ENCODE data around the gene SLC9A9.

Gene SLC9A9

GRCh38 chr3:143603774-143604173, 244.5 kb downstream of the SLC9A9 start:
- DNase-seq (ENCODE audit: low read depth in 2 of 2, low spot score in 1 of 2): no peak

- DNase-seq (ENCODE audit: low read depth in 2 of 2, low spot score in 1 of 2): no peak
Observed at GRCh38 chr3:143601723-143602484, 246.4 kb downstream of the SLC9A9 start.

GRCh38 chr3:143600756-143601718, 247.2 kb downstream of the SLC9A9 start:
- no peak for DNase-seq (ENCODE audit: low read depth in 2 of 2, low spot score in 1 of 2)

GRCh38 chr3:143597774-143598652, 250.3 kb downstream of the SLC9A9 start:
- no peak for DNase-seq (ENCODE audit: low read depth in 2 of 2, low spot score in 1 of 2)

GRCh38 chr3:143596957-143597642, 251.2 kb downstream of the SLC9A9 start:
- DNase-seq (ENCODE audit: low read depth in 2 of 2, low spot score in 1 of 2): no peak

- DNase-seq (ENCODE audit: low read depth in 2 of 2, low spot score in 1 of 2): no peak
Observed at GRCh38 chr3:143595456-143596077, 252.7 kb downstream of the SLC9A9 start.

- no peak for DNase-seq (ENCODE audit: low read depth in 2 of 2, low spot score in 1 of 2)
Observed at GRCh38 chr3:143594206-143594605, 254.1 kb downstream of the SLC9A9 start.

GRCh38 chr3:143590660-143591059, 257.6 kb downstream of the SLC9A9 start:
- no peak for DNase-seq (ENCODE audit: low read depth in 2 of 2, low spot score in 1 of 2)

DNA sequence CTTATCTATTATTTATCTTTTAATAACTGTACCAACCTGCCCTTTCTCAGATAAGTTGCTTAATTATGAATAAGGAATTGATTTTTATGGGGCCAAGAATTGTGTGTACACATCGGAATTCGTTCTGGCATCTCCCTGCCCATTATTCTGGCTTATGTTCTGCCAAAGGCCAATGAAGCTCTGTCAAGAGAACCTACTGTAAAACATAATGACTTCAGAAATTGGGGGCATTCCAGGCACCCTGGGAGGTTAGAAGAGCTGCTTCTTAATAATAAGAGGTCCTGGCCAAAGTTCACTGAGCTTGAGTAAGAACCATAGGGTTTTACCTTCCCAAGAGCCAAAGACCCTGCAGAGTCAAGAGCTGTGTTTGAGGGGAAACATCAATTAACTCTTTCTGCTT, 261.7 kb downstream of the SLC9A9 start:
- DNase-seq (ENCODE audit: low read depth in 2 of 2, low spot score in 1 of 2): no peak

DNA sequence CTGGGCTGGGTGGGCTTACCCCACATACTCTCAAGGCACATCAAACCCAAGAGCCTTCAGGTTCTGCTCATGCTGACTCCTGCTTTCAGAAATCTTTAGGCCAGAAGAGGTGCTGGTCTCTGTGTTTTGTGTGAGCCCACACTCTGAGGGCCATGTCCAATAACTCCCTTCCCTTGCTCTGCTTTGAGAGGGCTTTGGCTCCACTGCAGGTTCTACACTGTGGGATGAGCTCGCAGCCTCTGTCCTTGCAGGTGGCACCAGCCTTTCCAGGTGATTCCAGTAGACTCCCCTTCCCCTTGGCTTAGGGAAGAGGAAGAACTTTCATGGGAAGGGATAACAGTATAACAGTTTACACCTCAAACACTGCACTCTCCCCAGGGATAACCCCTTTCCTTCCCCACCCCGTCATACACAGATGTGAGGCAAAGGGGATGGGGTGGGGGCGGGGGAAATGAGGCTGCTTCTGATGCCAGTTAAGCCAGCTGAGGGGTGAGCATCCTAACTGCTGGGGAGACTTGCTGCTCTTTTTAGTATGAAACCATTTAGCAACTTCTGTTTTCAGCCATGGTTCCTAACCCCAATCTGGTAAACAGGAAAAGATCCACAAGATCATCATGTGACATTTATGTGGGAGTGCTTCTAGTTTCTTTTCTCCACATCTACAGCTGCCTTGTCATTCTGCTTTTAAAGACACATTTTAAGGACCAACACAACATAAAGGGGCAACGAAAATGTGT, 262.4 kb downstream of the SLC9A9 start:
- no peak for DNase-seq (ENCODE audit: low read depth in 2 of 2, low spot score in 1 of 2)

DNA sequence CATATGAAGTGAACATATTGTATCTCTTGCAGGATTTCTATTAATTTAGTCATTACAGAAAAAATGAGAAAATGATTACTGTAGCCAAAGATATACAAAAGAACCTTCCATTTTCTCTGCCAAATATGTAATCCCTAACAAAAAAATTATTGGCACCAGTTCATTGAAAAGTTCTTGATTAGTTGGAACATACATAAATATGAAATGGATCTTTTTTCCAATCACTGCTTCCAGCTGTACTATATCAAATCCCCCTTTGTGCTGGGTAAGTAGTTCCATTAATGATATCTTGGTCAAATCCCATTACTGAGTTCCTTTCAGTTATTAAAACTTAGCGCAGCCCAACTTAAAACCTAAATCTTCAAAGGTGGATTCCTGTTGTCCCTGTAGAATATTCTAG, 263.8 kb downstream of the SLC9A9 start:
- DNase-seq (ENCODE audit: low read depth in 2 of 2, low spot score in 1 of 2): no peak

- no peak for DNase-seq (ENCODE audit: low read depth in 2 of 2, low spot score in 1 of 2)
Observed at GRCh38 chr3:143581972-143582722, 266.1 kb downstream of the SLC9A9 start.

GRCh38 chr3:143578810-143579435, 269.3 kb downstream of the SLC9A9 start:
- no peak for DNase-seq (ENCODE audit: low read depth in 2 of 2, low spot score in 1 of 2)

DNA sequence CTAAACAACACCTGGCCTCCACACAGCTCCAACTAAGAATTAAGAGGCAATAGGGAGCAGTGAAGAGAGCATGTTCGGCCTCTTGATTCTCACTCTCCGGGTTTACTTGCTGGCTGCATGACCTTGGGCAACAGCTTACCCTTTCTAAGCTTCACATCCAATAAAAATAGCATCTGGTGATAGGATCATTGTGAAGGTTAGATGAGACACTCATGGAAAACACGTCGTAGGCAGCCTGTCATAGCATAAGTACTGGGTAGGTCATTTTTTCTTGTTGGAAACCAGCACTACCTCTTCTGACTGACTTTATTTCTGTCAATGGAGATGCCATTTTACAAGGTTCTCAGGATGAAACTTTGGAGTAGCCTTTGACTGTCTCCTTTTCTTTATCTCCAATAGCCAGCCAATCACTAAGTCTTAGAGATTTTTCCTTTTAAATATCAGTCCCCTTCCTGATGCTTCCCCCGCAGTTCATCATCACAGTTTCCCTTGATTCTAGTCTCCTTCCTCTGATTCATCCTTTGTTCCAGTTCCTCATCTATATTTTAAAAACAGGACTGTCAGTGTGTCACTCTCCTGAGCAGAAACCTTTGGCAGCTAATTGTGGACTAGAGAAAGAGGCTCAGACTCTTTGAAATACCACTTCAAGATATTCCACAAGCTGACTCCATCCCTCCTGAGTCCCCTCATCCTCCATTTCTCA, 271.5 kb downstream of the SLC9A9 start:
- no peak for DNase-seq (ENCODE audit: low read depth in 2 of 2, low spot score in 1 of 2)

DNA sequence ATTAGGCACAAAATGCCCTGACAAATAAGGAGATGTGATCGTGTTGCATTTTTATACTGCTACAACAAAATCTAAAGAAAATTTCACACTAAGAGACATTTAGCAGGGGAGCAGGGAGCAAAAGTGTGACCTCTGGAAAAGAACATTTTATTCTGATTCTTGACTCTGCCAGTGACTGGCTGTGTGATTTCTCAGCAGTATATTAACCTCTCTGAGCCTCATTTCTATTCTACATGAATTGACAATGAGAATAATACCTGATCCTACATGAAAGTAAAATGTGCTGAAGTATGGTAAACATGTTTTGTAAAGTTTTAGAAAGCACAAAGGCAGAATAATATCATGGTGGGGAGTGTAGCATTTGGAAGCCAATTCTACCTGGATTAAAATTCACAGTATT, 273.3 kb downstream of the SLC9A9 start:
- no peak for DNase-seq (ENCODE audit: low read depth in 2 of 2, low spot score in 1 of 2)

GRCh38 chr3:143573610-143574303, 274.5 kb downstream of the SLC9A9 start:
- DNase-seq (ENCODE audit: low read depth in 2 of 2, low spot score in 1 of 2): no peak

DNA sequence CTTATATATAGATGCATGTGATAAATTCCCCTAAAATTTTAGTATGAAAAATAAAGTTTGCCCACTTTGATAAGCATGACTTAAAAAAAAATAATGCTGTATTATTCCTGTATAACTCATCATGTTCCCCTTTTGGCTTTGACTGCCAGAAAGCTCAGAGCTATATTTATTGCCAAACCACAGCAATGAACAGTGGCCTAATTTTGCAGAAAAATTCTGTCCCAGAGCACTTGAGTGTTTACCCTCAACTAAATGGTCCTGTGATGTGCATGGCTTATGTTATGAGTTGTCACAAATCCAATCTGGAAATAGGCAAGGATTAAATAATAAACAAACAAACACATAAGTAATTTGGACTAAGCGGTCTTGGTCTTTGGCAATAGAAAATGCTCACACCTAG, 276.7 kb downstream of the SLC9A9 start:
- DNase-seq (ENCODE audit: low read depth in 2 of 2, low spot score in 1 of 2): no peak

Data from stimulated activated CD8-positive, alpha-beta memory T cell treated with anti-CD3 and anti-CD28 coated beads, Interleukin-4, amount 100 ng/mL, for 1 hour (primary cell).